Measurements from ENCODE around the gene NOTO.

The NOTO gene

GRCh38 chr2:73259704-73260337, 57.4 kb downstream of the NOTO start:
- H3K27me3 Mint-ChIP-seq (ENCODE audit: low read depth, poor library complexity): peaks cover 11% of the 10 kb centered on the region
- TF ChIP-seq, protein P1, sequence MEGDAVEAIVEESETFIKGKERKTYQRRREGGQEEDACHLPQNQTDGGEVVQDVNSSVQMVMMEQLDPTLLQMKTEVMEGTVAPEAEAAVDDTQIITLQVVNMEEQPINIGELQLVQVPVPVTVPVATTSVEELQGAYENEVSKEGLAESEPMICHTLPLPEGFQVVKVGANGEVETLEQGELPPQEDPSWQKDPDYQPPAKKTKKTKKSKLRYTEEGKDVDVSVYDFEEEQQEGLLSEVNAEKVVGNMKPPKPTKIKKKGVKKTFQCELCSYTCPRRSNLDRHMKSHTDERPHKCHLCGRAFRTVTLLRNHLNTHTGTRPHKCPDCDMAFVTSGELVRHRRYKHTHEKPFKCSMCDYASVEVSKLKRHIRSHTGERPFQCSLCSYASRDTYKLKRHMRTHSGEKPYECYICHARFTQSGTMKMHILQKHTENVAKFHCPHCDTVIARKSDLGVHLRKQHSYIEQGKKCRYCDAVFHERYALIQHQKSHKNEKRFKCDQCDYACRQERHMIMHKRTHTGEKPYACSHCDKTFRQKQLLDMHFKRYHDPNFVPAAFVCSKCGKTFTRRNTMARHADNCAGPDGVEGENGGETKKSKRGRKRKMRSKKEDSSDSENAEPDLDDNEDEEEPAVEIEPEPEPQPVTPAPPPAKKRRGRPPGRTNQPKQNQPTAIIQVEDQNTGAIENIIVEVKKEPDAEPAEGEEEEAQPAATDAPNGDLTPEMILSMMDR (IDR thresholded peaks at IDR 0.05): no peak
- no peak overlapping the region for H3K27ac Mint-ChIP-seq
- DNase-seq: no peak
- peaks cover 4% of the 10 kb centered on the region for H3K4me1 Mint-ChIP-seq
- H3K36me3 Mint-ChIP-seq (ENCODE audit: low read depth): no peaks in the 10 kb centered on the region
- H3K9me3 Mint-ChIP-seq: no peaks in the 10 kb centered on the region
- H3K4me3 Mint-ChIP-seq: no peak overlapping the region

DNA sequence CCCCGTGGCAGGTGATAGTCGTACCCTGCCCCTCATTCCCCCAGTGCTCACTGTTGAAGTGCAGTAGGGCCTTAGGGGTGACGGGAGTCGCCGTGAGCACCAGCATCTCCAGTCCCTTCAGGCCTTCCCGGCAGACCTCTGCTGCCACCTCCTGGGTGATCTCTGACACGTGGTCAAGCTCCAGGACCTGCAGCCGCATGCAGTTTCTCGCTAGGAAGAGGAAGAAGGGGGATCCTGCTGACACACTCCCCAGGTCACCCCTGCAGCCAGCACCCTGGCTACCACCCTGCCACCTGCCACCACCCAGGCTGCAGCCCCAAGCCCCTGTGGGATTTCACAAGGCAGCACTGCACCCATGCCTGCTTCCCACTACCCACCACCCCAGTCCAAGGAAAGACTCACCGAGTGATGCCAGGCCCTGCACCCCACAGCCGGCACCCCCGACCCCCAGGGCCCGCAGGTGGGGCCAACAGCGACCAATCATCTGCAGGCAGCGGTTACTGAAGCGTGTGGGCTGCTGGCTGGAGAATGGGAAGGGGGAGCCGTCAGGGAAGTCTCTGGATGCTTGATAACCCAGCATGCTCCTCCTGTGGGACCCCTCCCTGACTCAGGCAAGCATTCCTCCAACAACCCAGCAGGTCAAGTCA, 58.1 kb downstream of the NOTO start:
- H3K27me3 Mint-ChIP-seq (ENCODE audit: low read depth, poor library complexity): peaks cover 11% of the 10 kb centered on the region
- no peaks in the 10 kb centered on the region for H3K36me3 Mint-ChIP-seq (ENCODE audit: low read depth)
- DNase-seq: peak; percentile 71
- no peaks in the 10 kb centered on the region for H3K9me3 Mint-ChIP-seq
- H3K4me1 Mint-ChIP-seq: peaks cover 4% of the 10 kb centered on the region
- H3K27ac Mint-ChIP-seq: no peak overlapping the region
- TF ChIP-seq, protein P1 (IDR thresholded peaks at IDR 0.05): peak; percentile 48
- H3K4me3 Mint-ChIP-seq: no peak overlapping the region

Measured in nephron progenitor cell (in vitro differentiated cells).